ENCODE data around the gene RPTOR.

The RPTOR gene

GRCh38 chr17:80750263-80750662, 205.6 kb downstream of the RPTOR start:
- TF ChIP-seq FOXP2 (optimal IDR thresholded peaks at IDR 0.05; ENCODE audit: control extremely low read depth, extremely low read length, insufficient read depth) (no peak), POLR2AphosphoS5 (IDR thresholded peaks at IDR 0.05; ENCODE audit: borderline replicate concordance, low read depth, low read length) (no peak), EZH2 (IDR thresholded peaks at IDR 0.05) (no peak)
- no peak overlapping the region for H3K27ac ChIP-seq
- H3K9ac ChIP-seq (ENCODE audit: insufficient read length): no peak overlapping the region
- no peak for DNase-seq (ENCODE audit: low read depth, low spot score)
- H3K4me3 ChIP-seq: no peak overlapping the region
- no peaks in the 10 kb centered on the region for H3K9me3 ChIP-seq (ENCODE audit: low read depth, low read length)
- no peaks in the 10 kb centered on the region for H3K36me3 ChIP-seq (ENCODE audit: insufficient read depth, low read length)

GRCh38 chr17:80751070-80751945, 206.7 kb downstream of the RPTOR start:
- no peak overlapping the region for H3K9ac ChIP-seq (ENCODE audit: insufficient read length)
- H3K9me3 ChIP-seq (ENCODE audit: low read depth, low read length): no peaks in the 10 kb centered on the region
- H3K4me3 ChIP-seq: no peak overlapping the region
- DNase-seq (ENCODE audit: low read depth, low spot score): no peak
- H3K36me3 ChIP-seq (ENCODE audit: insufficient read depth, low read length): no peaks in the 10 kb centered on the region
- no peak for TF ChIP-seq FOXP2 (optimal IDR thresholded peaks at IDR 0.05; ENCODE audit: control extremely low read depth, extremely low read length, insufficient read depth)
- no peak overlapping the region for H3K27ac ChIP-seq

GRCh38 chr17:80751946-80752581, 207.4 kb downstream of the RPTOR start:
- Histone ChIP-seq H3K4me3 (no peak overlapping the region), H3K27ac (no peak overlapping the region), H3K36me3 (ENCODE audit: insufficient read depth, low read length) (no peaks in the 10 kb centered on the region), H3K9me3 (ENCODE audit: low read depth, low read length) (no peaks in the 10 kb centered on the region), H3K9ac (ENCODE audit: insufficient read length) (no peak overlapping the region)
- TF ChIP-seq POLR2AphosphoS5 (IDR thresholded peaks at IDR 0.05; ENCODE audit: borderline replicate concordance, low read depth, low read length) (no peak), EZH2 (IDR thresholded peaks at IDR 0.05) (no peak)
- no peak for DNase-seq (ENCODE audit: low read depth, low spot score)

GRCh38 chr17:80753685-80754345, 209.2 kb downstream of the RPTOR start:
- DNase-seq (ENCODE audit: low read depth, low spot score): no peak
- no peaks in the 10 kb centered on the region for H3K9me3 ChIP-seq (ENCODE audit: low read depth, low read length)
- no peak overlapping the region for H3K27ac ChIP-seq
- H3K4me3 ChIP-seq: no peak overlapping the region
- no peak for TF ChIP-seq EZH2 (IDR thresholded peaks at IDR 0.05)
- no peak for TF ChIP-seq FOXP2 (optimal IDR thresholded peaks at IDR 0.05; ENCODE audit: control extremely low read depth, extremely low read length, insufficient read depth)
- no peak for TF ChIP-seq POLR2AphosphoS5 (IDR thresholded peaks at IDR 0.05; ENCODE audit: borderline replicate concordance, low read depth, low read length)
- no peaks in the 10 kb centered on the region for H3K36me3 ChIP-seq (ENCODE audit: insufficient read depth, low read length)
- no peak overlapping the region for H3K9ac ChIP-seq (ENCODE audit: insufficient read length)

- no peak overlapping the region for H3K4me3 ChIP-seq
- no peak overlapping the region for H3K27ac ChIP-seq
- TF ChIP-seq FOXP2 (optimal IDR thresholded peaks at IDR 0.05; ENCODE audit: control extremely low read depth, extremely low read length, insufficient read depth): no peak
- TF ChIP-seq POLR2AphosphoS5 (IDR thresholded peaks at IDR 0.05; ENCODE audit: borderline replicate concordance, low read depth, low read length): no peak
- TF ChIP-seq EZH2 (IDR thresholded peaks at IDR 0.05): no peak
- H3K9ac ChIP-seq (ENCODE audit: insufficient read length): no peak overlapping the region
- no peaks in the 10 kb centered on the region for H3K36me3 ChIP-seq (ENCODE audit: insufficient read depth, low read length)
- no peak for DNase-seq (ENCODE audit: low read depth, low spot score)
- H3K9me3 ChIP-seq (ENCODE audit: low read depth, low read length): no peaks in the 10 kb centered on the region
Measured at GRCh38 chr17:80754846-80755245, 210.2 kb downstream of the RPTOR start.

GRCh38 chr17:80755650-80756405, 211.2 kb downstream of the RPTOR start:
- DNase-seq (ENCODE audit: low read depth, low spot score): no peak
- no peak overlapping the region for H3K27ac ChIP-seq
- no peak for TF ChIP-seq POLR2AphosphoS5 (IDR thresholded peaks at IDR 0.05; ENCODE audit: borderline replicate concordance, low read depth, low read length)
- no peak for TF ChIP-seq FOXP2 (optimal IDR thresholded peaks at IDR 0.05; ENCODE audit: control extremely low read depth, extremely low read length, insufficient read depth)
- TF ChIP-seq EZH2 (IDR thresholded peaks at IDR 0.05): no peak

GRCh38 chr17:80758481-80759376, 214.1 kb downstream of the RPTOR start:
- TF ChIP-seq POLR2AphosphoS5 (IDR thresholded peaks at IDR 0.05; ENCODE audit: borderline replicate concordance, low read depth, low read length) (no peak), FOXP2 (optimal IDR thresholded peaks at IDR 0.05; ENCODE audit: control extremely low read depth, extremely low read length, insufficient read depth) (no peak), EZH2 (IDR thresholded peaks at IDR 0.05) (no peak)
- Histone ChIP-seq H3K36me3 (ENCODE audit: insufficient read depth, low read length) (no peaks in the 10 kb centered on the region), H3K27ac (no peak overlapping the region; the same call in 1 of the 2 replicates), H3K9ac (ENCODE audit: insufficient read length) (no peak overlapping the region), H3K9me3 (ENCODE audit: low read depth, low read length) (no peaks in the 10 kb centered on the region), H3K4me3 (no peak overlapping the region)
- no peak for DNase-seq (ENCODE audit: low read depth, low spot score)

More at GRCh38 chr17:80755650-80756405, 211.2 kb downstream of the RPTOR start:
- H3K4me3 ChIP-seq: no peak overlapping the region
- H3K9ac ChIP-seq (ENCODE audit: insufficient read length): no peak overlapping the region
- no peaks in the 10 kb centered on the region for H3K9me3 ChIP-seq (ENCODE audit: low read depth, low read length)
- H3K36me3 ChIP-seq (ENCODE audit: insufficient read depth, low read length): no peaks in the 10 kb centered on the region
